ENCODE measurements around the gene DDX49.

The DDX49 gene

DNA sequence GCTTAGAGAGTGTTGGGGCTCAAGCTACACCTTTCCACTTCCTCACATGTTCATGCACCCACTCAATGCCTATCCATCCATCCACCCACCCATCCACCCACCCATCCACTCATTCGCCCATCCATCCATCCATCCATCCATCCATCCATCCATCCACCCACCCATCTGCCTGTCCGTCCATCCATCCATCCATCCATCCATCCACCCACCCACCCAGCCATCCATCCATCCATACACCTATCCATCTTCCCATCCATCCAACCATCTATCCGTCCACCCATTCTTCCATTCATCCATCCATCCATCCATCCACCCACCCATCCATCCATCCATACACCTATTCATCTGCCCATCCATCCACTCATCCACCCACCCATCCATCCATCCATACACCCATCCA is 34.6 kb downstream of the DDX49 start:
- DNase-seq (ENCODE audit: low read depth): no peak
- TF ChIP-seq, protein P1, sequence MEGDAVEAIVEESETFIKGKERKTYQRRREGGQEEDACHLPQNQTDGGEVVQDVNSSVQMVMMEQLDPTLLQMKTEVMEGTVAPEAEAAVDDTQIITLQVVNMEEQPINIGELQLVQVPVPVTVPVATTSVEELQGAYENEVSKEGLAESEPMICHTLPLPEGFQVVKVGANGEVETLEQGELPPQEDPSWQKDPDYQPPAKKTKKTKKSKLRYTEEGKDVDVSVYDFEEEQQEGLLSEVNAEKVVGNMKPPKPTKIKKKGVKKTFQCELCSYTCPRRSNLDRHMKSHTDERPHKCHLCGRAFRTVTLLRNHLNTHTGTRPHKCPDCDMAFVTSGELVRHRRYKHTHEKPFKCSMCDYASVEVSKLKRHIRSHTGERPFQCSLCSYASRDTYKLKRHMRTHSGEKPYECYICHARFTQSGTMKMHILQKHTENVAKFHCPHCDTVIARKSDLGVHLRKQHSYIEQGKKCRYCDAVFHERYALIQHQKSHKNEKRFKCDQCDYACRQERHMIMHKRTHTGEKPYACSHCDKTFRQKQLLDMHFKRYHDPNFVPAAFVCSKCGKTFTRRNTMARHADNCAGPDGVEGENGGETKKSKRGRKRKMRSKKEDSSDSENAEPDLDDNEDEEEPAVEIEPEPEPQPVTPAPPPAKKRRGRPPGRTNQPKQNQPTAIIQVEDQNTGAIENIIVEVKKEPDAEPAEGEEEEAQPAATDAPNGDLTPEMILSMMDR (IDR thresholded peaks at IDR 0.05; ENCODE audit: low read length, missing control alignments): no peak

DNA sequence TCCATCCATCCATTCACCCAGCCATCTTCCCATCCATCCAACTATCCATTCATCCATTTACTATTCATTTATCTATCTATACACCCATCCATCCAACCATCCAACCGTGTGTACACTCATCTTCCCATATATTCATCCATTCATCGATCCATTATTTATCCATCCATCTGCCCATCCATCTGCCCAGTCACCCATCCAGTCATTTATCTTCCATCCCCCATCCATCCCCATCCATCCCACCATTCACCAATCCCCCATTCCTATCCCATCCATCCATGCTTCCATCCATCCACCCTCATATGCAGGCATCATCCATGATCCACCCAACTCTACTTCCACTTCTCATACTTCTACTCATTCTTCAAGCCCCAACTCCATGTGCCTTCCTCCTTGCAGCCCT is 35.5 kb downstream of the DDX49 start:
- TF ChIP-seq, protein P1 (IDR thresholded peaks at IDR 0.05; ENCODE audit: low read length, missing control alignments): no peak
- no peak overlapping the region for H3K4me3 ChIP-seq (replicated peaks; ENCODE audit: low read depth, low read length)
- DNase-seq (ENCODE audit: low read depth): no peak

More for the DNA sequence above, 34.6 kb downstream of the DDX49 start:
- no peak overlapping the region for H3K4me3 ChIP-seq (replicated peaks; ENCODE audit: low read depth, low read length)

DNA sequence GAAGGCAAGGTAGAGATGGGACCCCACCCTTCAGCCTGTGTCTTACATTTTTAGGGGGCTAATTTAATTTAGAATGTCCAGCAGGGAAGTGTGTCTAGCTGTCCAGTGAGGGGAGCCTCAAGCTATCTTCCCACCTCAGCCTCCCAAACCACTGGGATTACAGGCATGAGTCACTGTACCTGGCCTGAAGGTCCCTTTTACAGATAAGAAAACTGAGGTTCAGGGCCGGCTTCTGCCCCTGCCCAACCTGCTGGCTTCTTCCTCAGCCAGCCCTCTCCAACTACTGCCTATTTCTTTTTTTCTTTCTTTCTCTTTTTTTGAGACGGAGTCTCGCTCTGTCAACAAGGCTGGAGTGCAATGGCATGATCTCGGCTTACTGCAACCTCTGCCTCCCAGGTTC is 40.9 kb downstream of the DDX49 start:
- no peak for DNase-seq (ENCODE audit: low read depth)
- no peak overlapping the region for H3K4me3 ChIP-seq (replicated peaks; ENCODE audit: low read depth, low read length)
- TF ChIP-seq, protein P1 (IDR thresholded peaks at IDR 0.05; ENCODE audit: low read length, missing control alignments): no peak

DNA sequence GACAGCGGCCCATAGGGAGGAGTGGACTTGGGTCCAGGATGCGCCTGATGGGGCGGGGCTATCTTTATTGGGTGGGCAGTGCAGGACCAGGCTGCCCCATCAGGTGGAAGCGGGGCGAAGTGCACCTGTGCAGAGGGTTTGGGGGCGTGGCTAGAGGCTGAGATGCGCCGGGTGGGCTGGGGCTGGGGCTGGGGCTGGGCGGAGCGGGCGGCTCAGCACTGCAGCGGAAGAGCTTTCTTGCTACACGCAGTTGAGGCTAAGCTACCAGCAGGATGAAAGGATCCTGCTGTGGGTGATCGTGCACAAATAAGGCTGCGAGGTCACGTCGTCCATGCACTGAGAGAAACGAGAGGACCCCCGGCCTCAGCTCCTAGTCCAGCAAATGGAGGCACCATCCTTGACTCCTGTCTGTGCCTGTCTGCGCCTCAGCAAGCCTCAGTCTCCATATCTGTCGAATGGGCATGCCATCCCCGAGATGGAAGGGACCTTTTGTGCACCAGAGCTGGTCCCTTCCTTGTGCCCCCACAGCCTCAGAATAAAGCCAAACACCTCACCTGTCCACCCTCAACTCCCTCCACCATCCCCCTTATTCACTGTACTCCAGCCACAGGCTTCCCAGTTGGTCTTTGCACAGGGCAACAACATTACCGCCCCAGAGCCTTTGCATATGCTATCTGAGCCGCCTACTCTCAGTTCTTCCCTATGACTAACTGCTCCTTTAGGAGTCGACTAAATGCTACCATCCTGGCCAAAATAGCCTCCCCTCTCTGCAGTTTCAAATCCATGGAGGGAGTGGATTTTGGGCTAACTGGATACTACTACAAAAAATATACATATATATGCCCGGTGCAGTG is 42.5 kb downstream of the DDX49 start:
- TF ChIP-seq, protein P1 (IDR thresholded peaks at IDR 0.05; ENCODE audit: low read length, missing control alignments): no peak
- no peak for DNase-seq (ENCODE audit: low read depth)
- H3K4me3 ChIP-seq (replicated peaks; ENCODE audit: low read depth, low read length): no peak overlapping the region

DNA sequence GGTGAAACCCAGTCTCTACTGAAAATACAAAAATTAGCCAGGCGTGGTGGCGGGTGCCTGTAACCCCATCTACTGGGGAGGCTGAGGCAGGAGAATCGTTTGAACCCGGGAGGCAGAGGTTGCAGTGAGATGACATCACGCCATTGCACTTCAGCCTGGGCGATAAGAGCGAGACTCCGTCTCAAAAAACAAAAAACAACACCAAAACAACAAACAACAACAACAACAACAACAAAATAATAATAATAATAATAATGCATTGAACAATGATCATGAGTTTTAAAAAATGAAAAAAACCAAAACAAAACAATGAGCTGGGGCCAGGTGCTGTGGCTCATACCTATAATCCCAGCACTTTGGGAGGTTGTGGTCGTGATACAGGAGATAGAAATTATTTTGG is 44.6 kb downstream of the DDX49 start:
- TF ChIP-seq, protein P1 (IDR thresholded peaks at IDR 0.05; ENCODE audit: low read length, missing control alignments): no peak
- H3K4me3 ChIP-seq (replicated peaks; ENCODE audit: low read depth, low read length): no peak overlapping the region
- no peak for DNase-seq (ENCODE audit: low read depth)

DNA sequence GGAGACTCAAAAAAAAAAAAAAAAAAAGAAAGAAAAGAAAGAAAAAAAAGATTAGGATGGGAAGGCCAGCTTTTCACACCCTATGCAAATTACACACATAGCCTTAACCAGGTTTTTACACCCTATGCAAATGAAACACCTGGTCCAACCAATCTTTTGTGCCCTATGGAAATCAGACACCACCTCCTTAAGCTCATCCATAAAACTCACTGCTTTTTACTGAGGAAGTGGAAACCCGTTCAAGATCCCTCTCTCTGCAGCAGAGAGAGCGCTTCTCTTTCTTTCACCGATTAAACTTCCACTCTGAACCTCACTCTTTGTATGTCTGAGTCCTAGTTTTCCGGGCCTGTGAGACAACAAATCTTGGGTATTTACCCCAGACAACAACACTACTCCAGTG is 46.8 kb downstream of the DDX49 start:
- no peak overlapping the region for H3K4me3 ChIP-seq (replicated peaks; ENCODE audit: low read depth, low read length)
- no peak for DNase-seq (ENCODE audit: low read depth)
- TF ChIP-seq, protein P1 (IDR thresholded peaks at IDR 0.05; ENCODE audit: low read length, missing control alignments): no peak

Data from fibroblast of pulmonary artery (primary cell).